Peyer's patch (tissue), 4 donors: ENCODE data around the gene GJB5. TPM values are rescaled to one million over a fixed set of nuclear protein-coding genes. Genes with fewer than 3 reads are reported as not detected.

Experiments used
- DNase-seq, 3 donors: peaks; one replicate each; pipeline ENCODE4 v3.0.0-alpha.2; 2017 to 2019
- H3K27ac ChIP-seq, 4 donors: fragments of 200-600 bp; sonication (generic); one replicate each; pipeline ENCODE4 v1.5.1; 2016 to 2019
- H3K27me3 ChIP-seq, 2 donors: fragments of 200-600 bp; sonication (generic); one replicate each; pipeline ENCODE4 v1.5.1; 2019
- H3K36me3 ChIP-seq, 3 donors: fragments of 200-600 bp; sonication (generic); one replicate each; pipeline ENCODE4 v1.5.1; 2016 to 2019
- H3K4me1 ChIP-seq, 4 donors: fragments of 200-600 bp; sonication (generic); one replicate each; pipeline ENCODE4 v1.5.1; 2016 to 2019
- H3K4me3 ChIP-seq, 4 donors: fragments of 200-600 bp; sonication (generic); 1 replicate in 3 of 4; 2 replicates in 1 of 4; pipeline ENCODE4 v1.5.1; 2016 to 2019; ENCODE audit warnings: mild to moderate bottlenecking in 1 of 4
- H3K9me3 ChIP-seq, 4 donors: fragments of 200-600 bp; sonication (generic); one replicate each; pipeline ENCODE4 v1.5.1; 2016 to 2019; ENCODE audit warnings: mild to moderate bottlenecking in 1 of 4
- POLR2A ChIP-seq, 2 donors: fragments of 450-650 bp; IDR thresholded peaks; one replicate each; pipeline ENCODE4 v1.5.1; 2017; ENCODE audit warnings: antibody characterized with exemption in 2 of 2, mild to moderate bottlenecking in 2 of 2, moderate library complexity in 2 of 2
- total RNA-seq, 4 donors: library from RNA; depleted of rRNA; stranded (reverse); fragments of >200 nt; gene quantifications; one replicate each; pipeline ENCODE4 v1.1.0, GENCODE V29; 2016
- TF ChIP-seq, protein P1 (sequence below), 6 experiments: fragments of 450-650 bp in 4 of 6; fragments of 200-600 bp in 2 of 6; sonication (generic) in 1 of 6; IDR thresholded peaks; one replicate each; pipeline ENCODE4 v1.5.1; 2017 to 2019; ENCODE audit warnings: antibody characterized with exemption in 6 of 6, mild to moderate bottlenecking in 3 of 6, moderate library complexity in 1 of 6

GJB5 gene
- total RNA-seq, 4 donors from 2014 or later: not detected

DNA sequence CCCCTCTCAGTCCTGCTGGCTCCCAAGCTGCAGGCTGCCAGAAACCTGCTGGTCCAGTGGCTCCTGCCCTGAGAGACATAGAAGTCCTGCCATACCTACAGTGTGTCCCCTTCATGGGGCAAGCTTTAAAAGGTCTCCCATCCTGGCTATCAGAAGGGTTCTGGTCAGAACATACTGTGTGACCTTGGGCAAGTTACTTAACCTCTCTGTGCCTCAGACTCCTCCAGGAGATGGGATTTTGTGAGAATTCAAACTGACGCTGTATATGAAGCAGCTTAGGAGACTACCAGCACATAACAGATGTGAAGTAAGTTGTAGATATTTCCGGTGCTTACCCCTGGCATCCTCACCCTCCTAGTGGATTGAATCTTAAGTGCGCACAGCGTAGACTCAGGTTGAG, 8.7 kb upstream of the GJB5 start:
- Histone ChIP-seq H3K4me1 (peaks cover 0 to 6% (median 0%) of the 10 kb centered on the region in 4 donors), H3K4me3 (no peak overlapping the region), H3K36me3 (no peaks in the 10 kb centered on the region), H3K27me3 (no peaks in the 10 kb centered on the region), H3K27ac (no peak overlapping the region), H3K9me3 (no peaks in the 10 kb centered on the region)
- DNase-seq: no peak
- no peak for TF ChIP-seq POLR2A (IDR thresholded peaks at IDR 0.05)
- TF ChIP-seq, protein P1, sequence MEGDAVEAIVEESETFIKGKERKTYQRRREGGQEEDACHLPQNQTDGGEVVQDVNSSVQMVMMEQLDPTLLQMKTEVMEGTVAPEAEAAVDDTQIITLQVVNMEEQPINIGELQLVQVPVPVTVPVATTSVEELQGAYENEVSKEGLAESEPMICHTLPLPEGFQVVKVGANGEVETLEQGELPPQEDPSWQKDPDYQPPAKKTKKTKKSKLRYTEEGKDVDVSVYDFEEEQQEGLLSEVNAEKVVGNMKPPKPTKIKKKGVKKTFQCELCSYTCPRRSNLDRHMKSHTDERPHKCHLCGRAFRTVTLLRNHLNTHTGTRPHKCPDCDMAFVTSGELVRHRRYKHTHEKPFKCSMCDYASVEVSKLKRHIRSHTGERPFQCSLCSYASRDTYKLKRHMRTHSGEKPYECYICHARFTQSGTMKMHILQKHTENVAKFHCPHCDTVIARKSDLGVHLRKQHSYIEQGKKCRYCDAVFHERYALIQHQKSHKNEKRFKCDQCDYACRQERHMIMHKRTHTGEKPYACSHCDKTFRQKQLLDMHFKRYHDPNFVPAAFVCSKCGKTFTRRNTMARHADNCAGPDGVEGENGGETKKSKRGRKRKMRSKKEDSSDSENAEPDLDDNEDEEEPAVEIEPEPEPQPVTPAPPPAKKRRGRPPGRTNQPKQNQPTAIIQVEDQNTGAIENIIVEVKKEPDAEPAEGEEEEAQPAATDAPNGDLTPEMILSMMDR (IDR thresholded peaks at IDR 0.05): no peak

- TF ChIP-seq, protein P1 (IDR thresholded peaks at IDR 0.05): no peak
- peaks cover 0 to 6% (median 0%) of the 10 kb centered on the region in 4 donors for H3K4me1 ChIP-seq
- H3K4me3 ChIP-seq: no peak overlapping the region
- H3K9me3 ChIP-seq: no peaks in the 10 kb centered on the region
- no peak overlapping the region for H3K27ac ChIP-seq
- no peaks in the 10 kb centered on the region for H3K36me3 ChIP-seq
- no peak for DNase-seq
- H3K27me3 ChIP-seq: no peaks in the 10 kb centered on the region
Measured at GRCh38 chr1:34746785-34747637, 7.8 kb upstream of the GJB5 start.

DNA sequence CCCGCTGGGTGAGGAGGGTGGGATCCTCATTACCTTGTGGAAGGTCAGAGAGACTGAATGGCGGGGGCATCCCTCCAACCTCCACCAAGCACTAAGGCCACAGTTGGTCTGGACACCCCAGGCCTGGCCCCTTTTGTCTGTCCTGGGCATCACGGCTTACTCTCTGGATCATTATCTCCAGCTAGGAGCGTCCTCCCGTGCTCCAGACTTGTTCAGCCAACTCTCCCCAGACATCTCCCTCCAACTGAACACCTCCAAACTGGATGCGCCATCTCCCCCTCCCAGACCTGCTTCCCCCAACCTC, 7.3 kb upstream of the GJB5 start:
- TF ChIP-seq, protein P1 (IDR thresholded peaks at IDR 0.05): no peak
- no peak for TF ChIP-seq POLR2A (IDR thresholded peaks at IDR 0.05)

GRCh38 chr1:34749992-34750391, 4.9 kb upstream of the GJB5 start:
- Histone ChIP-seq H3K36me3 (no peaks in the 10 kb centered on the region), H3K27ac (no peak overlapping the region), H3K4me3 (no peak overlapping the region), H3K4me1 (no peaks in the 10 kb centered on the region), H3K27me3 (no peaks in the 10 kb centered on the region), H3K9me3 (no peaks in the 10 kb centered on the region)
- no peak for DNase-seq
- TF ChIP-seq, protein P1 (IDR thresholded peaks at IDR 0.05): no peak
- no peak for TF ChIP-seq POLR2A (IDR thresholded peaks at IDR 0.05)

More for the DNA sequence above, 7.3 kb upstream of the GJB5 start:
- H3K36me3 ChIP-seq: no peaks in the 10 kb centered on the region
- H3K4me1 ChIP-seq: peaks cover 0 to 3% (median 0%) of the 10 kb centered on the region in 4 donors
- no peak overlapping the region for H3K27ac ChIP-seq
- H3K4me3 ChIP-seq: no peak overlapping the region
- H3K27me3 ChIP-seq: no peaks in the 10 kb centered on the region
- H3K9me3 ChIP-seq: no peaks in the 10 kb centered on the region
- DNase-seq: no peak

DNA sequence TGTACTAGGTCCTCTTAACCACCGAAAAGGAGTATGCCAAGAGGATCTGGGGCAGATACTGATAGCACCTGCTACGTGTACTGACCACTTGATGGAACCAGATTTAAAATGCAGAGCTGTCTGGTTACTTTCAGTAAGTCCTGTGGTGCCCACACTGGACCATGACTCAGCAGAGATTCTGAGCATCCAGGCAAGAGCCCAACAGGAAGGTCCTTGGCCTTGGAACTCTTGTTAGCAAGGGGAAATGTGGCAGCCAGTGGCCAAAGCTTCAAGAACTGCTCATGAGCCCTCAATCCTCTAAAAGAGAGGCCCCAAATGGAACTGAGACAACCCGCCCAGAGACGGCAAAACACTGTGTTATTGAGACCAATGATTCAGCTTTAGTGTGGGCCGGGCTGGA, 4.2 kb upstream of the GJB5 start:
- TF ChIP-seq, protein P1 (IDR thresholded peaks at IDR 0.05): no peak
- TF ChIP-seq POLR2A (IDR thresholded peaks at IDR 0.05): no peak
- Histone ChIP-seq H3K4me3 (no peak overlapping the region), H3K4me1 (no peaks in the 10 kb centered on the region), H3K9me3 (no peaks in the 10 kb centered on the region), H3K27ac (no peak overlapping the region), H3K27me3 (no peaks in the 10 kb centered on the region), H3K36me3 (no peaks in the 10 kb centered on the region)
- DNase-seq: no peak
